CD4-positive, CD25-positive, alpha-beta regulatory T cell (primary cell): ENCODE results near the gene BABAM2. TPM values are rescaled to one million over a fixed set of nuclear protein-coding genes. Genes with fewer than 3 reads are reported as not detected.
"Not testable (repeated sequence)": the region's sequence is repeated elsewhere in the genome, so short reads cannot be mapped to it uniquely, and the experiment has no call there.

Source experiments
- ATAC-seq, 2 donors: fragments of 150-1000 bp; cut with Tn5 transposase; one replicate each; pipeline ENCODE4 v1.10.0; 2021; ENCODE audit warnings: low read depth in 2 of 2, moderate number of reproducible peaks in 2 of 2, moderate library complexity in 1 of 2
- DNase-seq, 3 donors: peaks; one replicate each; pipeline versions ENCODE4 v3.0.0 to v3.0.0-alpha.2; 2012 to 2022; ENCODE audit warnings: mixed read lengths in 1 of 3
- H3K27ac ChIP-seq: one replicate; pipeline ENCODE4 v1.7.0; 2013; ENCODE audit warnings: mild to moderate bottlenecking, low read length; ENCODE audit not compliant: insufficient read depth, poor library complexity, severe bottlenecking
- H3K27me3 ChIP-seq: one replicate; pipeline ENCODE4 v1.7.0; 2013; ENCODE audit warnings: low read length; ENCODE audit not compliant: control insufficient read depth, insufficient read depth
- H3K36me3 ChIP-seq: one replicate; pipeline ENCODE4 v1.7.0; 2013; ENCODE audit warnings: mild to moderate bottlenecking, low read length, moderate library complexity; ENCODE audit not compliant: control insufficient read depth, insufficient read depth
- H3K4me1 ChIP-seq: 2 replicates; pipeline ENCODE4 v1.7.0; 2013; ENCODE audit warnings: mild to moderate bottlenecking, low read length; ENCODE audit not compliant: insufficient read depth, control insufficient read depth, poor library complexity, severe bottlenecking
- H3K4me3 ChIP-seq: one replicate; pipeline ENCODE4 v1.7.0; 2013; ENCODE audit warnings: low read depth, mild to moderate bottlenecking, low read length, moderate library complexity
- H3K9me3 ChIP-seq, 2 experiments: 1 replicate in 1 of 2; 2 replicates in 1 of 2; pipeline ENCODE4 v1.7.0; 2013; ENCODE audit warnings: low read length in 2 of 2, mild to moderate bottlenecking in 1 of 2, moderate library complexity in 1 of 2; ENCODE audit not compliant: control insufficient read depth in 2 of 2
- H3K27ac Mint-ChIP-seq, 3 donors: one replicate each; pipeline ENCODE4 v1.8.0; 2020 to 2022; ENCODE audit warnings: mild to moderate bottlenecking in 3 of 3, mixed read lengths in 3 of 3, moderate library complexity in 2 of 3
- H3K27me3 Mint-ChIP-seq: one replicate; pipeline ENCODE4 v1.8.0; 2022; ENCODE audit warnings: mild to moderate bottlenecking, mixed read lengths
- H3K36me3 Mint-ChIP-seq: one replicate; pipeline ENCODE4 v1.8.0; 2020; ENCODE audit warnings: mixed read lengths
- H3K4me1 Mint-ChIP-seq, 4 donors: one replicate each; pipeline ENCODE4 v1.8.0; 2020 to 2022; ENCODE audit warnings: mixed read lengths in 4 of 4, mild to moderate bottlenecking in 1 of 4
- H3K4me3 Mint-ChIP-seq, 4 donors: one replicate each; pipeline ENCODE4 v1.8.0; 2020 to 2022; ENCODE audit warnings: mild to moderate bottlenecking in 4 of 4, mixed read lengths in 4 of 4, moderate library complexity in 3 of 4
- H3K9me3 Mint-ChIP-seq, 7 donors: one replicate each; pipeline ENCODE4 v1.8.0; 2020 to 2022; ENCODE audit warnings: mixed read lengths in 7 of 7, mild to moderate bottlenecking in 3 of 7, moderate library complexity in 2 of 7
- polyA plus RNA-seq, 4 donors: library from polyadenylated mRNA; unstranded; fragments of 300-500 nt; fragmentation: Illumina TruSeq; gene quantifications; one replicate each; pipeline ENCODE4 v1.2.3, GENCODE V29; 2021
- total RNA-seq: library from RNA; stranded (reverse); gene quantifications from one replicate; pipeline ENCODE4 v1.2.3, GENCODE V29; 2022

The BABAM2 gene
- total and polyA plus RNA-seq, 5 donors from 2014 or later: 42.9 to 70.0 (median 58.5) TPM

DNA sequence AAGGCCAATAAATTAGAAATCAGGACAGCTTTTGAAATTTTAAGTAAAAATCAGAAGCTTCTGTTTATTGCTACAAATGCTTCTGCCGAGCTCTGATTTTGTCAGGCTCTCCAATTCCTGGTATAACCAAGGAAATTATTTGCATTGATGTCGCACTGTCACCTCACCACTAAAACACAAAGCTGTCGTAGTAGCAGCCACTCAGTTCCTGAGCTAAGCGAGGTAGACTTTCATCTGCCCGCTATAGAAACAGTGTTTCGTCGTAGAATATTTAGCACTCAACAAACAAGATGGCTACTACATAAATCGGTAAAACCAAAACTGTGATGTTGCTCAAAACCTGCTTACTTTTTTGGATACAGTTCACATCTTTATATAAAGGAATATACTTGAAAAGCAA lies 360.8 kb downstream of the BABAM2 start:
- Histone ChIP-seq H3K4me1 (peaks cover 16% of the 10 kb centered on the region), H3K27me3 (no peaks in the 10 kb centered on the region), H3K4me3 (peak overlapping the region; percentile 27), H3K9me3 (no peaks in the 10 kb centered on the region), H3K36me3 (peaks cover 4% of the 10 kb centered on the region), H3K27ac (peak overlapping the region; percentile 34)
- Mint-ChIP-seq H3K36me3 (peaks cover 13% of the 10 kb centered on the region), H3K4me3 (peak overlapping the region; percentile 53 to 78 (median 68)), H3K9me3 (no peaks in the 10 kb centered on the region), H3K4me1 (peaks cover 23 to 50% (median 35%) of the 10 kb centered on the region in 4 donors), H3K27me3 (no peaks in the 10 kb centered on the region), H3K27ac (peak overlapping the region; percentile 75 to 94 (median 84))
- DNase-seq (peak in 2 of 3 donors; percentile 23 to 89), ATAC-seq (peak; percentile 86 to 89)

DNA sequence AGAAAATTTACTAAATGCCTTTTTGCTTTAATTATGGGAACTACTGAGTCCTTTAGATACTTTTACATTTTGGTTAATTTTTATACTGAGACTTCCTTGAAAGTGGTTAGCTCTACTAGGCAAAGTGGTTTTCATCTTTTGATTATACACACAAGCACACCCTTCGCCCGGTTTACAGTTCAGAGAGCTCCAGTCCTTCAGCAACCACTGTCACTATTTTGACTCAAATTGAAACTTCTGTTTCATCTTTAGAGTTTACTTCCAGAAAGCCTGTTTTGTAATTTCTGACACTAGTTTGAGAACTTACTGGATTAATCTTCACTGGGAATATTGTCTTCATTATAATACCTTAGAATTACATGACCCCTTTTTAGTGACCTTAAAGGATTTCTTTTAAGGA lies 361.8 kb downstream of the BABAM2 start:
- ATAC-seq (peak; percentile 44 to 46), DNase-seq (peak in 1 of 3 donors; percentile 90)
- Mint-ChIP-seq H3K9me3 (no peaks in the 10 kb centered on the region), H3K4me1 (peaks cover 18 to 45% (median 34%) of the 10 kb centered on the region in 4 donors), H3K27me3 (no peaks in the 10 kb centered on the region), H3K27ac (peak overlapping the region in 2 of 3 donors; percentile 50 to 75), H3K4me3 (peak overlapping the region in 3 of 4 donors; percentile 36 to 53 (median 41)), H3K36me3 (peaks cover 16% of the 10 kb centered on the region)
- Histone ChIP-seq H3K27ac (peak overlapping the region; percentile 34), H3K4me3 (peak overlapping the region; percentile 52), H3K36me3 (peaks cover 4% of the 10 kb centered on the region), H3K9me3 (no peaks in the 10 kb centered on the region), H3K27me3 (no peaks in the 10 kb centered on the region), H3K4me1 (peaks cover 16% of the 10 kb centered on the region)

- ATAC-seq (no peak), DNase-seq (no peak)
- Histone ChIP-seq H3K4me3 (no peak overlapping the region), H3K27me3 (no peaks in the 10 kb centered on the region), H3K36me3 (no peaks in the 10 kb centered on the region), H3K9me3 (no peaks in the 10 kb centered on the region), H3K4me1 (peaks cover 16% of the 10 kb centered on the region), H3K27ac (no peak overlapping the region)
- no peak overlapping the region for H3K4me3 Mint-ChIP-seq
- H3K27ac Mint-ChIP-seq: peak overlapping the region in 2 of 3 donors; percentile 20 to 31
- peaks cover 17% of the 10 kb centered on the region for H3K36me3 Mint-ChIP-seq
- H3K4me1 Mint-ChIP-seq: peaks cover 16 to 40% (median 31%) of the 10 kb centered on the region in 4 donors
- no peaks in the 10 kb centered on the region for H3K9me3 Mint-ChIP-seq
- H3K27me3 Mint-ChIP-seq: no peaks in the 10 kb centered on the region
Measured at GRCh38 chr2:28253543-28253942, 363.0 kb downstream of the BABAM2 start.

- not testable (repeated sequence) for H3K27ac Mint-ChIP-seq, DNase-seq
Measured at GRCh38 chr2:28255231-28255630, 364.7 kb downstream of the BABAM2 start.

DNA sequence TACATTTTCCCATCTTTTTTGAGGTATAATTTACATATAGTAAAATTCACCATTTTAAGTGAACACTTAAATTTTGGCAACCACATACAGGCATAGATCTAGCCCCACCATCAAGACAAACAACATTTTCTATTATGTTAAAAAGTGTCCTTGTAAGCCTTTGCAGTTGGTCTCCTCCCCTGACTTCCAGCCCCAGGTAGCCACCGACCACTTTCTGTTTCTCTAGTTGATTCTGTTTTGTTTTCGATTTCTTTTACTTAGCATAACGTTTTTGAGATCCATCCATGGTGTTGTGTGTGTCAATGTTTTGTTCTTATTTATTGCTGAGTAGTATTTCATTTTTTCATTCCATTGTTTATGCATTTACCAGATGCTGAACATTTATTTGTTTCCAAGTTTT lies 366.7 kb downstream of the BABAM2 start:
- Histone ChIP-seq H3K27me3 (no peaks in the 10 kb centered on the region), H3K4me1 (peaks cover 10% of the 10 kb centered on the region), H3K36me3 (no peaks in the 10 kb centered on the region), H3K9me3 (no peaks in the 10 kb centered on the region), H3K4me3 (no peak overlapping the region), H3K27ac (no peak overlapping the region)
- peaks cover 5 to 26% (median 13%) of the 10 kb centered on the region in 4 donors for H3K4me1 Mint-ChIP-seq
- H3K36me3 Mint-ChIP-seq: peaks cover 18% of the 10 kb centered on the region
- ATAC-seq: no peak
- no peaks in the 10 kb centered on the region for H3K9me3 Mint-ChIP-seq
- H3K27ac Mint-ChIP-seq: no peak overlapping the region
- peak in 1 of 3 donors; percentile 45 for DNase-seq
- H3K27me3 Mint-ChIP-seq: no peaks in the 10 kb centered on the region
- H3K4me3 Mint-ChIP-seq: no peak overlapping the region

More at GRCh38 chr2:28255231-28255630, 364.7 kb downstream of the BABAM2 start:
- H3K27me3 ChIP-seq, H3K27ac ChIP-seq, H3K9me3 ChIP-seq, H3K27me3 Mint-ChIP-seq, H3K4me3 ChIP-seq, H3K36me3 ChIP-seq, H3K4me3 Mint-ChIP-seq, ATAC-seq, H3K9me3 Mint-ChIP-seq: not testable (repeated sequence)
- H3K4me1 ChIP-seq: peaks cover 16% of the 10 kb centered on the region
- peaks cover 13% of the 10 kb centered on the region for H3K36me3 Mint-ChIP-seq
- H3K4me1 Mint-ChIP-seq: peaks cover 12 to 40% (median 27%) of the 10 kb centered on the region in 4 donors

- not testable (repeated sequence) for H3K4me3 Mint-ChIP-seq, DNase-seq, H3K9me3 ChIP-seq, H3K4me1 ChIP-seq, H3K4me1 Mint-ChIP-seq, ATAC-seq, H3K9me3 Mint-ChIP-seq, H3K27me3 ChIP-seq, H3K4me3 ChIP-seq, H3K27ac ChIP-seq, H3K36me3 ChIP-seq, H3K27ac Mint-ChIP-seq, H3K27me3 Mint-ChIP-seq
- H3K36me3 Mint-ChIP-seq: peaks cover 15% of the 10 kb centered on the region
Measured at GRCh38 chr2:28259226-28259625, 368.7 kb downstream of the BABAM2 start.

- DNase-seq (no peak), ATAC-seq (no peak)
- Histone ChIP-seq H3K27me3 (no peaks in the 10 kb centered on the region), H3K4me3 (no peak overlapping the region), H3K9me3 (no peaks in the 10 kb centered on the region), H3K27ac (no peak overlapping the region), H3K36me3 (no peaks in the 10 kb centered on the region), H3K4me1 (no peaks in the 10 kb centered on the region)
- Mint-ChIP-seq H3K4me1 (peaks cover 0 to 5% (median 0%) of the 10 kb centered on the region in 4 donors), H3K4me3 (peak overlapping the region in 1 of 4 donors; percentile 70), H3K36me3 (peaks cover 17% of the 10 kb centered on the region), H3K27me3 (no peaks in the 10 kb centered on the region), H3K27ac (no peak overlapping the region), H3K9me3 (no peaks in the 10 kb centered on the region)
Measured at GRCh38 chr2:28263690-28264089, 373.2 kb downstream of the BABAM2 start.

DNA sequence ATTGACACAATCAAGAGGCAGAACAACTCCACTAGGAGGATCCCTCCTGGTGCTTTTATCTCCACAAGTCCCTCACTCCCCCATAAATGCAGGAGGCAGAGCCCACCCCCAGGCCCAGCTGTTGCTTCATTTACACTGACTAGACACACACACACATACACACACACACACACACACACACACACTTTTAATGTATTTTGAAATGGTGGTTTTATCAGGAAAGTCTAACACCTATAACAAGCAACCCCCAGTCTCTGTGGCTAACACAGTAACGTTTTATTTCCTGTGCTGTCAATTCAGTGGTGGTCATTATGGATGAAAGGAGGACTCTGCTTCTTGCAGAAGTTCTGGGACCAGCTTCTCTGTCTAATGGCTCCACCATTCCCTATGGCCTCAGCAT lies 376.8 kb downstream of the BABAM2 start:
- H3K36me3 Mint-ChIP-seq: peaks cover 22% of the 10 kb centered on the region
- no peaks in the 10 kb centered on the region for H3K9me3 ChIP-seq
- no peaks in the 10 kb centered on the region for H3K27me3 Mint-ChIP-seq
- H3K4me1 Mint-ChIP-seq: peaks cover 9 to 17% (median 11%) of the 10 kb centered on the region in 4 donors
- H3K9me3 Mint-ChIP-seq: no peaks in the 10 kb centered on the region
- no peaks in the 10 kb centered on the region for H3K36me3 ChIP-seq
- DNase-seq (no peak), ATAC-seq (no peak)
- H3K4me3 Mint-ChIP-seq: no peak overlapping the region
- peak overlapping the region in 1 of 3 donors; percentile 41 for H3K27ac Mint-ChIP-seq
- H3K4me3 ChIP-seq: no peak overlapping the region
- no peaks in the 10 kb centered on the region for H3K27me3 ChIP-seq
- no peak overlapping the region for H3K27ac ChIP-seq
- H3K4me1 ChIP-seq: peaks cover 9% of the 10 kb centered on the region
